Adrenal gland (tissue), 5 donors: ENCODE measurements around the gene RAP1GAP2.

Source experiments
- CTCF ChIP-seq, 6 experiments: fragments of 450-650 bp in 4 of 6; fragments of 200-600 bp in 2 of 6; sonication (generic) in 1 of 6; IDR thresholded peaks; 1 replicate in 5 of 6; 2 replicates in 1 of 6; pipeline versions ENCODE4 v1.5.1 to v1.8.0; 2016 to 2021; ENCODE audit warnings: antibody characterized with exemption in 6 of 6, mild to moderate bottlenecking in 2 of 6, moderate library complexity in 1 of 6
- POLR2A ChIP-seq, 2 donors: fragments of 450-650 bp; IDR thresholded peaks; one replicate each; pipeline ENCODE4 v1.6.1; 2017; ENCODE audit warnings: antibody characterized with exemption in 2 of 2, mild to moderate bottlenecking in 2 of 2, moderate library complexity in 1 of 2
- donor health status: DM: no; HTN: no; CAD: no.

- TF ChIP-seq CTCF (IDR thresholded peaks at IDR 0.05) (no peak), POLR2A (IDR thresholded peaks at IDR 0.05) (no peak)
Measured at GRCh38 chr17:2815781-2816185, 19.5 kb downstream of the RAP1GAP2 start.
